ENCODE measurements around the gene KPNA6.

DNA sequence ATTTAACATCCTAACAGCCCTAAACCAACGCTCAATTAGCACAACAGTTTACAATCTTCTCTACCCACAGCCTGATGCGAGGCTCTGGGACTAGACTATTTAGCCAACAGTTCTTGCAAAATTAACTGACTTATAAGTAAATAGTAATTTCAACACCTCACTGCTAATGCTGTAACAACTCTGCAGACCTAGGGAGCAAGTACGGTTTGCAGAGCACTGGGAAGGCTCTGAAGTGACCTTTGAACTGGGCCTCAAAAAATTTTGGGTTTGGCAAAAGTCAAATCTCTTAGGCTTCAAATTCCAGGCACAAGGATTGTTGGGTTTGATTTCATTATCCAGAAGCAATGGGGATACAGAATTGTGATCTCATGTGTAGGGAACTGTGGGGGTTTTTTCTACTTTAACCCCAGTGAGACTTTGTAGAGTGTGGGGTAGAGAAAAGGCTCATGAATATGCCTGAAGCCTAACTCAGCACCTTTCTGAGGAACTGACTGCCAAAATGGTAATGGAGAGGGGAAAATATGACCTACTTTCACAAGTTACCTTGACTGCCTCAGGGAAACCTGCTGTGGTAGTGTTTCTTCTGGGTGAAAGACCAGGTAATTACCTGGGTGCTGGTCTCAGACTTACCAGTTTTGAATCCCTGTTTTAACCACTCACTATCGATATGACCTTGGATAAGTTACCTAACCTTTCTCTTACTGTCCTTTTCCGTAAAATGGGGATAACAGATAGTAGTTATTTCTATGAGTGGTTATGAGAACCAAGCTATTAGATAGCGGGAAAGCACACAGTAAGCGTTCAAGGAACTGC is 70.7 kb downstream of the KPNA6 start:
- TF ChIP-seq, protein P1, sequence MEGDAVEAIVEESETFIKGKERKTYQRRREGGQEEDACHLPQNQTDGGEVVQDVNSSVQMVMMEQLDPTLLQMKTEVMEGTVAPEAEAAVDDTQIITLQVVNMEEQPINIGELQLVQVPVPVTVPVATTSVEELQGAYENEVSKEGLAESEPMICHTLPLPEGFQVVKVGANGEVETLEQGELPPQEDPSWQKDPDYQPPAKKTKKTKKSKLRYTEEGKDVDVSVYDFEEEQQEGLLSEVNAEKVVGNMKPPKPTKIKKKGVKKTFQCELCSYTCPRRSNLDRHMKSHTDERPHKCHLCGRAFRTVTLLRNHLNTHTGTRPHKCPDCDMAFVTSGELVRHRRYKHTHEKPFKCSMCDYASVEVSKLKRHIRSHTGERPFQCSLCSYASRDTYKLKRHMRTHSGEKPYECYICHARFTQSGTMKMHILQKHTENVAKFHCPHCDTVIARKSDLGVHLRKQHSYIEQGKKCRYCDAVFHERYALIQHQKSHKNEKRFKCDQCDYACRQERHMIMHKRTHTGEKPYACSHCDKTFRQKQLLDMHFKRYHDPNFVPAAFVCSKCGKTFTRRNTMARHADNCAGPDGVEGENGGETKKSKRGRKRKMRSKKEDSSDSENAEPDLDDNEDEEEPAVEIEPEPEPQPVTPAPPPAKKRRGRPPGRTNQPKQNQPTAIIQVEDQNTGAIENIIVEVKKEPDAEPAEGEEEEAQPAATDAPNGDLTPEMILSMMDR (IDR thresholded peaks at IDR 0.05; ENCODE audit: borderline replicate concordance, extremely low read depth, low read length, poor library complexity, severe bottlenecking): no peak
- no peak for TF ChIP-seq EZH2 (IDR thresholded peaks at IDR 0.05; ENCODE audit: borderline replicate concordance, low read depth, low read length, severe bottlenecking)
